Mucosa of rectum (tissue), 2 donors: ENCODE data around the gene PECR.

ENCODE experiments used
- H3K27ac ChIP-seq, 2 donors: one replicate each; pipeline ENCODE4 v1.7.0; 2013; ENCODE audit warnings: inconsistent platforms in 2 of 2, low read depth in 2 of 2, low read length in 2 of 2
- H3K27me3 ChIP-seq, 2 donors: one replicate each; pipeline ENCODE4 v1.7.0; 2013; ENCODE audit warnings: low read length in 2 of 2; ENCODE audit not compliant: control insufficient read depth in 2 of 2, insufficient read depth in 2 of 2
- H3K36me3 ChIP-seq, 2 donors: one replicate each; pipeline ENCODE4 v1.7.0; 2013; ENCODE audit warnings: low read length in 2 of 2; ENCODE audit not compliant: control insufficient read depth in 2 of 2, insufficient read depth in 2 of 2
- H3K4me1 ChIP-seq, 2 donors: one replicate each; pipeline ENCODE4 v1.7.0; 2013; ENCODE audit warnings: low read length in 2 of 2, mild to moderate bottlenecking in 1 of 2; ENCODE audit not compliant: control insufficient read depth in 2 of 2, insufficient read depth in 2 of 2
- H3K4me3 ChIP-seq, 2 donors: one replicate each; pipeline ENCODE4 v1.7.0; 2013; ENCODE audit warnings: low read length in 2 of 2
- H3K9ac ChIP-seq, 2 donors: one replicate each; pipeline ENCODE4 v1.7.0; 2013; ENCODE audit warnings: low read length in 2 of 2, low read depth in 1 of 2, mild to moderate bottlenecking in 1 of 2
- H3K9me3 ChIP-seq, 2 donors: one replicate each; pipeline ENCODE4 v1.7.0; 2013; ENCODE audit warnings: low read length in 2 of 2; ENCODE audit not compliant: control insufficient read depth in 2 of 2
- donor health status: healthy.
- donor health status: Normal muscosa, but diverticular disease.

Gene PECR

DNA sequence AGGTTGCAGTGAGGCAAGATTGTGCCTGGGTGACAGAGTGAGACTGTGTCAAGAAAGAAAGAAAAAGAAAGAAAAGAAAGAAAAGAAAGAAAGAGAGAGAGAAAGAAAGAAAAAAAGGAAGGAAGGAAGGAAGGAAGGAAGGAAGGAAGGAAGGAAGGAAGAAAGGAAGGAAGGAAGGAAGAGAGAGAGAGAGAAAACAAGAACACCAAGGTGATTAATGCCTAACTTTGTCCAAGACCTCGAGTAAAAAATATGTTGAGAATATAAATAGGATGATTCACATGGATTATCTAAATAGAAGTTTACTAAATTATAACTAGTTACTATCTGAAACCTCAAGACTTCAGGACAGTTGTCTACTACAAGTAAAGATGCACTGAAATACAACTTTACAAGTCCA lies 7.2 kb downstream of the PECR start:
- no peak overlapping the region for H3K9ac ChIP-seq
- peaks cover 0 to 4% of the 10 kb centered on the region in 2 donors for H3K4me1 ChIP-seq
- no peaks in the 10 kb centered on the region for H3K9me3 ChIP-seq
- H3K27ac ChIP-seq: no peak overlapping the region
- H3K27me3 ChIP-seq: no peaks in the 10 kb centered on the region
- H3K4me3 ChIP-seq: no peak overlapping the region
- peaks cover 0 to 3% of the 10 kb centered on the region in 2 donors for H3K36me3 ChIP-seq

DNA sequence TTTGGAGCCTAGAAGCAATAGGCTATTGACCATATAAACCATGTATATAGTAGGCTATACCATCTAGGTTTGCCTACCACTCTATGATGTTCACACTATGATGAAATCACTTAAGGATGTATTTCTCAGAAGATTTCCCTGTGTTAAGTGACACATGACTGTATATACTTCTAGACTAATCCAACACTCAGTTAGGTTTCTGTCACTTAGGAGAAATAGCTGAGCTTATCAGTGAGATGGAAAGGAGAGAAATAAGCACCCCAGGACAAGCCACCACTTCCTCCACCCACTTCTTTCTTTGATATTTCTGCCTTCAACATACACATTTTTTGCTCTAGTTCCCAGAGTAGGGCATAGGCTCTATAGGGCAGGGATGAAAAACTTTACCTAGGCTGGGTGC lies 7.8 kb downstream of the PECR start:
- H3K27ac ChIP-seq: no peak overlapping the region
- no peak overlapping the region for H3K9ac ChIP-seq
- peaks cover 0 to 4% of the 10 kb centered on the region in 2 donors for H3K4me1 ChIP-seq
- H3K9me3 ChIP-seq: no peaks in the 10 kb centered on the region
- no peak overlapping the region for H3K4me3 ChIP-seq
- H3K27me3 ChIP-seq: no peaks in the 10 kb centered on the region
- H3K36me3 ChIP-seq: peaks cover 0 to 3% of the 10 kb centered on the region in 2 donors

DNA sequence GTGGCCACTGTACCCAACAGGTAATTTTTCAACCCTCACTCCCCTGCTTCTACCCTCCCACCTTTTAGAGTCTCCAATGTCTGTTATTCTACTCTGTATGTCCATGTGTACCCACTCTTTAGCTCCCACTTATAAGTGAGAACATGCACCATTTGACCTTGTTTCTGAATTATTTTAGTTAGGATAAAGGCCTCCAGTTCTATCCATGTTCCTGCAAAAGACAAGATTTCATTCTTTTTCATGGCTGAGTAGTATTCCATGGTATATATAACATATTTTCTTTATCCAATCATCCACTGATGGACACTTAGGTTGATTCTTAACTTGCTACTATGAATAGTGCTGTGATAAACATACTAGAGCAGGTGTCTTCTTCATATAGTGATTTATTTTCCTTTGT lies 9.1 kb downstream of the PECR start:
- no peak overlapping the region for H3K4me3 ChIP-seq
- H3K9ac ChIP-seq: no peak overlapping the region
- peaks cover 0 to 3% of the 10 kb centered on the region in 2 donors for H3K36me3 ChIP-seq
- no peaks in the 10 kb centered on the region for H3K9me3 ChIP-seq
- H3K4me1 ChIP-seq: peaks cover 0 to 4% of the 10 kb centered on the region in 2 donors
- H3K27ac ChIP-seq: no peak overlapping the region
- no peaks in the 10 kb centered on the region for H3K27me3 ChIP-seq

- Histone ChIP-seq H3K27me3 (no peaks in the 10 kb centered on the region), H3K4me3 (no peak overlapping the region), H3K36me3 (peaks cover 0 to 4% of the 10 kb centered on the region in 2 donors), H3K4me1 (peaks cover 0 to 4% of the 10 kb centered on the region in 2 donors), H3K27ac (no peak overlapping the region), H3K9ac (no peak overlapping the region), H3K9me3 (no peaks in the 10 kb centered on the region)
Observed at GRCh38 chr2:216071111-216071851, 10.3 kb downstream of the PECR start.

DNA sequence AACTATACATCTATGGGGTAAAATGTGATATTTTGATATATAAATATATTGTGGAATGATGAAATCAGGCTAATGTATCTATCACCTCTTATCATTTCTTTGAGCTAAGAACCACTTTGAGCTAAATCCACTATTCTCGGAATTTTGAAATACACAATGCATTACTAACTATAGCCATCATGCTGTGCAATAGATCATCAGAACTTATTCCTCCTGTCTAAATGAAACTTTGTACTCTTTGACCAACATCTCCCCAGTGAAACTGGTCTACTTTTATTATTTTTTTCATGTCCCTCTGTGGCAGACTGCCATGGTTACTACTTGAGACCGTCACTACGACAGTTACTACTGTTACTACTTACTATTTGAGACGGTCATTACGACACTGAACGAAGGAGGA lies 11.4 kb downstream of the PECR start:
- H3K27me3 ChIP-seq: no peaks in the 10 kb centered on the region
- H3K4me1 ChIP-seq: no peaks in the 10 kb centered on the region
- no peaks in the 10 kb centered on the region for H3K9me3 ChIP-seq
- no peak overlapping the region for H3K4me3 ChIP-seq
- H3K9ac ChIP-seq: no peak overlapping the region
- peaks cover 5 to 11% of the 10 kb centered on the region in 2 donors for H3K36me3 ChIP-seq
- no peak overlapping the region for H3K27ac ChIP-seq

- peaks cover 13 to 19% of the 10 kb centered on the region in 2 donors for H3K36me3 ChIP-seq
- no peak overlapping the region for H3K4me3 ChIP-seq
- H3K4me1 ChIP-seq: no peaks in the 10 kb centered on the region
- H3K9me3 ChIP-seq: no peaks in the 10 kb centered on the region
- no peak overlapping the region for H3K9ac ChIP-seq
- no peaks in the 10 kb centered on the region for H3K27me3 ChIP-seq
- H3K27ac ChIP-seq: no peak overlapping the region
Observed at GRCh38 chr2:216069028-216069427, 12.6 kb downstream of the PECR start.

GRCh38 chr2:216066230-216066629 lies 15.4 kb downstream of the PECR start:
- Histone ChIP-seq H3K27ac (no peak overlapping the region), H3K9me3 (no peaks in the 10 kb centered on the region), H3K4me1 (no peaks in the 10 kb centered on the region), H3K9ac (no peak overlapping the region), H3K36me3 (peaks cover 13 to 16% of the 10 kb centered on the region in 2 donors), H3K27me3 (no peaks in the 10 kb centered on the region), H3K4me3 (no peak overlapping the region)

DNA sequence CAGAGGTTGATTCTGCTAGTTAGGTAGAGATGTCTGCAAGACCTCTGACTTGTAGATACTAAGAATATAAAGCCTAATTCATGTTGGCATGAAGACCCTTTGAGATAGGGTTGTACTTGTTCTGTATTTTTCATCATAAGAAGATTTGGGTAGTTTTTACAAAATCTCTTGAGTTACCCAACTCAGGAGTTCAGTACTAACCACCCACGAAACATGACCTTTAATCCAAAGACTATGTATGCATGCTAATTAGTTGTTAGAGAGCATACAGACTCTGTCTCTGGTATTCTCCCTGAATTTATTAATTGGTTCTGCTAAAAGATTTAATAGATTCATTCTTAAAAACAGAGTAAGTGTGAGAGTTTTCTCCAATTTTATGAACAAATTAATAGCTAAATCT lies 16.9 kb downstream of the PECR start:
- peaks cover 13 to 19% of the 10 kb centered on the region in 2 donors for H3K36me3 ChIP-seq
- no peak overlapping the region for H3K9ac ChIP-seq
- H3K4me3 ChIP-seq: no peak overlapping the region
- H3K27ac ChIP-seq: no peak overlapping the region
- H3K9me3 ChIP-seq: no peaks in the 10 kb centered on the region
- no peaks in the 10 kb centered on the region for H3K4me1 ChIP-seq
- no peaks in the 10 kb centered on the region for H3K27me3 ChIP-seq

- H3K4me1 ChIP-seq: no peaks in the 10 kb centered on the region
- H3K27ac ChIP-seq: no peak overlapping the region
- no peak overlapping the region for H3K9ac ChIP-seq
- peaks cover 13 to 19% of the 10 kb centered on the region in 2 donors for H3K36me3 ChIP-seq
- no peak overlapping the region for H3K4me3 ChIP-seq
- H3K9me3 ChIP-seq: no peaks in the 10 kb centered on the region
- H3K27me3 ChIP-seq: no peaks in the 10 kb centered on the region
Observed at GRCh38 chr2:216064014-216064630, 17.5 kb downstream of the PECR start.

DNA sequence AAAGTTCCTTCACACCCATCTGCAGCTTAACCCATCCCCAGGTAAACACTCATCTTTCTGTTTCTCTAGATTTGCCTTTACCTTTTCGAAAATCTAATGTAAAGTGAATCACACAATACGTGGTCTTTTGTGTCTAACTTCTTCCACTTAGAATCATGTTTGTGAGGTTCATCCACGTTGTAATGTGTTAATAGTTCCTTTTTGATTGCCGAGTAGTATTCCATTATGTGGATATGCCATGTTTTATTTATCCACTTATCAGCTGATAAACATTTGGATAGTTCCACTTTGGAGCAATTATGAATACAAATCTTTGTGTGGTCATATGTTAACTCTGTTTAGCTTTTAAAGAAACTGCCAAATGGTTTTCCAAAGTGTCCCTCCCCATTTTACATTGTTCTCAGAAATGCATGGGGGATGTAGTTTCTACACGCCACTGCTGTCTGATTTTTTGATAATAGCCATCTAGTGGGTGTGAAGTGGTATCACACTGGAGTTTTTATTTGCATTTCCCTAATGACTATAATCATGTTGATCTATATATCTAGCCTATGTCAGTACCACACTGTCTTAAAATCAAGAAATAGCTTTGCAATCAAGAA lies 22.3 kb downstream of the PECR start:
- H3K4me1 ChIP-seq: peaks cover 14 to 20% of the 10 kb centered on the region in 2 donors
- no peak overlapping the region for H3K27ac ChIP-seq
- peaks cover 3 to 5% of the 10 kb centered on the region in 2 donors for H3K36me3 ChIP-seq
- no peak overlapping the region for H3K4me3 ChIP-seq
- H3K9me3 ChIP-seq: no peaks in the 10 kb centered on the region
- no peak overlapping the region for H3K9ac ChIP-seq
- H3K27me3 ChIP-seq: no peaks in the 10 kb centered on the region
